Activated CD4-positive, alpha-beta memory T cell treated with anti-CD3 and anti-CD28 coated beads, Interleukin-2, amount 10 ng/mL, durations not matched to agents 7 days and 5 days (primary cell): Measurements from ENCODE around the gene ELAC1. TPM values are rescaled to one million over a fixed set of nuclear protein-coding genes. Genes with fewer than 3 reads are reported as not detected.

Experiments
- CTCF ChIA-PET: fragments of 350-600 bp; sonication (Branson Sonifier 250); formaldehyde crosslinking; loops from one replicate; lab custom pipeline; 2021; ENCODE audit warnings: antibody characterized with exemption, inconsistent platforms; lab: Charles Lee
- POLR2A ChIA-PET: fragments of 350-600 bp; sonication (Branson Sonifier 250); formaldehyde crosslinking; loops from one replicate; lab custom pipeline; 2021; ENCODE audit warnings: antibody characterized with exemption; lab: Charles Lee
- DNase-seq: peaks from one replicate; pipeline ENCODE4 v3.0.0-alpha.2; 2020
- H3K27ac Mint-ChIP-seq: one replicate; pipeline ENCODE4 v1.8.0; 2021; ENCODE audit warnings: mild to moderate bottlenecking, mixed read lengths
- H3K27me3 Mint-ChIP-seq: one replicate; pipeline ENCODE4 v1.8.0; 2021; ENCODE audit warnings: mixed read lengths
- H3K36me3 Mint-ChIP-seq: one replicate; pipeline ENCODE4 v1.8.0; 2021; ENCODE audit warnings: low read depth, mixed read lengths
- H3K4me1 Mint-ChIP-seq: one replicate; pipeline ENCODE4 v1.8.0; 2021; ENCODE audit warnings: mixed read lengths
- H3K4me3 Mint-ChIP-seq: one replicate; pipeline ENCODE4 v1.8.0; 2021; ENCODE audit warnings: mild to moderate bottlenecking, mixed read lengths
- H3K9me3 Mint-ChIP-seq: one replicate; pipeline ENCODE4 v1.8.0; 2021; ENCODE audit warnings: mixed read lengths
- total RNA-seq, 2 experiments: library from RNA; stranded (reverse); gene quantifications; one replicate each; pipeline ENCODE4 v1.2.3, GENCODE V29; 2021

Gene ELAC1
- total RNA-seq, 2 experiments from 2014 or later = 5.9 to 7.3 TPM

GRCh38 chr18:51010218-51010617, 42.4 kb downstream of the ELAC1 start:
- no peaks in the 10 kb centered on the region for H3K4me1 Mint-ChIP-seq
- H3K36me3 Mint-ChIP-seq = no peaks in the 10 kb centered on the region
- no peak overlapping the region for H3K4me3 Mint-ChIP-seq
- no peaks in the 10 kb centered on the region for H3K9me3 Mint-ChIP-seq
- H3K27me3 Mint-ChIP-seq = no peaks in the 10 kb centered on the region
- DNase-seq = no peak
- CTCF ChIA-PET = no interaction called here
- no peak overlapping the region for H3K27ac Mint-ChIP-seq
- POLR2A ChIA-PET = interaction anchor here (1.5 kb wide), 1 partner anchor 19 kb away, joined by 4 read pairs; the partner anchor contains the start of gene SMAD4

- Mint-ChIP-seq H3K27me3 (no peaks in the 10 kb centered on the region), H3K36me3 (no peaks in the 10 kb centered on the region), H3K4me1 (no peaks in the 10 kb centered on the region), H3K4me3 (no peak overlapping the region), H3K27ac (no peak overlapping the region), H3K9me3 (no peaks in the 10 kb centered on the region)
- ChIA-PET POLR2A (no interaction called here), CTCF (interaction anchor here (0.7 kb wide), 1 partner anchor 231 kb away, joined by 3 read pairs; no protein-coding TSS in a partner anchor)
- DNase-seq = no peak
Observed at GRCh38 chr18:51011709-51012108, 43.9 kb downstream of the ELAC1 start.

DNA sequence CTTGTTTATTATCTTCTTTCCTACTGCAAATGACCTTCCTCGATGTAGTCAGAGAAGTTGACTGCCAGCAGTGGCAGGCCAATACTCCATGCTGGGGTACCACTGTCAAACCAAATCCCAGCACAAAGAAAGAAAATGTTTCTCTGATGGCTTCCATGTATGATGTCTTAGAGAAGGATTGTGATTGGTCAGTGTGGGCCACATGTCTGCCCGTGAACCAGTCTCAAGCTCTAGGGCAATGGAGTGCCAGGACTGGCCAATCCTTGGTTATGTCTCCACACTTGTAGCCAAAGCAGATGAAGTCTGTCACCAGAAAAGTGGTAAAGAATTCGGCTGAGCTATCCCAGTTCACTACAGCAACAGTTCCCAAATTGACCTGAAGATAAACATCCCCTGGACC, 44.6 kb downstream of the ELAC1 start:
- CTCF ChIA-PET = no interaction called here
- Mint-ChIP-seq H3K27ac (no peak overlapping the region), H3K9me3 (no peaks in the 10 kb centered on the region), H3K4me1 (no peaks in the 10 kb centered on the region), H3K4me3 (no peak overlapping the region), H3K36me3 (no peaks in the 10 kb centered on the region), H3K27me3 (no peaks in the 10 kb centered on the region)
- POLR2A ChIA-PET = no interaction called here
- DNase-seq = no peak

GRCh38 chr18:51013259-51013658, 45.4 kb downstream of the ELAC1 start:
- no peak overlapping the region for H3K4me3 Mint-ChIP-seq
- no peaks in the 10 kb centered on the region for H3K9me3 Mint-ChIP-seq
- H3K27ac Mint-ChIP-seq = no peak overlapping the region
- no peaks in the 10 kb centered on the region for H3K27me3 Mint-ChIP-seq
- DNase-seq = no peak
- no peaks in the 10 kb centered on the region for H3K36me3 Mint-ChIP-seq
- ChIA-PET POLR2A (no interaction called here), CTCF (no interaction called here)
- H3K4me1 Mint-ChIP-seq = no peaks in the 10 kb centered on the region

DNA sequence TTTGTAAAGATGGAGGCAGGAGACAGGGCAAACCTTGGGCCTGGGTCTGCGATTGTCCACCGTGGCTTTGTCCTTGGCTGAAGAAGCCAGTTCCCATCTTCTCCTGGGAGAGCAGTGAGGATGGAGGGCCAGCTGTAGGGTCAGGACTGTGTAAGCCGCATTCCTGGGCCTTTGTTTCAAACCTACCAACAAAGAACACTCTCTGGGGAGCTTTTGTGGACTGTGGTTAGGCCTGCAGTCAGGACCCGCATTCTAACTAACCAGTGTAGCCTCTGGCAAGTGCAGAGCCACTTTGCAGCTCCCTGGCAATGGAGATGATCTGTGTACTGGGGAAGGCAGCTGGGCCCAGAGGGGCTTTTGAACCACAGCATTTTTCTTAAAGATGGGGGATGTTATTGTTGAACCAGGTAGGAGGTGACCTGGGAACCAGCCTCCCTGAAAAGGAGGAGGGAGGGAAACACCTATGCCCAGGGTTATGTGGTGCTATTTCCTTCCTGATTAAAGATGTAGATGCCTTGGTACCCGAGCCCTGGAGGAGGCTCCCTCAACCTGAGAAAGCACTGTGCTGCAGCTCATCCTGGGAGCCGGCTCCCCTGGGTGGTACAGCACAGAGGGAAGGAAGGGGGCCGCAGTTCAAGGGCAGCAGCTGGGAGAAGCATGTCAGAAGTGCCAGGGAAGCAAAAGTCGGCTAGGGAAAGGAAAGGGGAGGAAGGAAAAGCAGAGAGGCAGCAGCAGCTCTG, 49.5 kb downstream of the ELAC1 start:
- POLR2A ChIA-PET = interaction anchor here (1.3 kb wide), 1 partner anchor 12 kb away, joined by 3 read pairs; the partner anchor contains the start of gene SMAD4
- Mint-ChIP-seq H3K4me1 (no peaks in the 10 kb centered on the region), H3K4me3 (no peak overlapping the region), H3K36me3 (no peaks in the 10 kb centered on the region), H3K27me3 (no peaks in the 10 kb centered on the region), H3K9me3 (no peaks in the 10 kb centered on the region), H3K27ac (no peak overlapping the region)
- CTCF ChIA-PET = no interaction called here
- no peak for DNase-seq

- Mint-ChIP-seq H3K27me3 (no peaks in the 10 kb centered on the region), H3K9me3 (peaks cover 5% of the 10 kb centered on the region), H3K4me1 (no peaks in the 10 kb centered on the region), H3K4me3 (no peak overlapping the region), H3K27ac (no peak overlapping the region), H3K36me3 (peaks cover 6% of the 10 kb centered on the region)
- ChIA-PET POLR2A (interaction anchor here (1.4 kb wide), 1 partner anchor 52 kb away, joined by 5 read pairs; the partner anchor contains the start of gene ELAC1), CTCF (no interaction called here)
- no peak for DNase-seq
Observed at GRCh38 chr18:51020536-51020935, 52.7 kb downstream of the ELAC1 start.

DNA sequence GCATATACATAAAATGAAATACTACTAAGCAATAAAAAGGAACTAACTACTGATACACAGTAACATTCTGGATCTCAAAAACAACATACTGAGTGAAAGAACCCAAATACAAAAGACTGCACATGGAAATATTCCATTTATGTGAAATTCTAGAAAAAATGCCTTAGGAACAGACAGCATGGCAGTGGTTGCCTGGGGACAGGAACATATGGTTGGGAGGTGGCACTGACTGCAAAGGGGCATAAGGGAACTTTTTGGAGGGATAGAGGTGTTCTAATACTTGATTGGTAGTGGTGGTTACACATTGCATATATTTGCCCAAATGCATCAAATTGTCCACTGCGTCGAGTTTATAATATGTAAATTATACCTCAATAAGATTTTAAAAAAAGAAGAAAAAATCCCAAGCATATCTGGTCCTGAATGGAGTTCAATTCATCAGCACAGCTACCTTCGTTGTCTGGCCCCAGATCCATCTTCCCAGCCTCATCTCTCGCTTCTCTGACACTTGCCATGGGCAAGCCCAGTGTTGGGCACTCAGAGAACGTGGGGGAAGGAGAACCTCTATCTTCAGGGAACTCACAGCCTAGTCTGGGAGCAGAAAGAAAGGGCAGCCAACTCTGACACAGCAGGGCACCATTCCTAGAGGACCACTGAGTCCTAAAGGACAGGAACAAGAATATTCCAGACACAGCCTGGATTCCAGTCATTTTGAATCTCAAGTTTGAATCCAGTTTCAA, 53.6 kb downstream of the ELAC1 start:
- POLR2A ChIA-PET = interaction anchor here (1.4 kb wide), 1 partner anchor 53 kb away, joined by 5 read pairs; the partner anchor contains the start of gene ELAC1
- Mint-ChIP-seq H3K27me3 (no peaks in the 10 kb centered on the region), H3K36me3 (peaks cover 6% of the 10 kb centered on the region), H3K9me3 (peaks cover 5% of the 10 kb centered on the region), H3K4me1 (no peaks in the 10 kb centered on the region), H3K27ac (no peak overlapping the region), H3K4me3 (no peak overlapping the region)
- DNase-seq = no peak
- CTCF ChIA-PET = no interaction called here

DNA sequence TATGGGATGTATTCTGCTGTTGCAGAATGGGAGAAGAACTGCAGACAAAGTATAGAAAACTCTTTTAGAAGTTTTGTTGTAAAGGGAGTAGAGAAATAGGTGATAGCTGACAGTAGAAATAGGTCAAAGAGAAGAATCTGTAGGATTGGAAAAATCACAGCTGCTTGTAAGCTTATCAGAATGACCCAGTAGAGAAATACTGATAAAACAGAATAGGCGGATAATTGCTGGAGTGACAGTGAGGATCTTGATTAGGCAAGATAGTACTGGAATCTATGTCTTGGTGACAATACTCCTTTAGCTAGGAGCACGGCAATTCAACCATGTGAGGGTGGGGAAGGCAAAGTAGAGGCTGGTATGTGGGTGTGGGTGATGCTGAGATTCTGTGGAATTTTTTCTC, 57.7 kb downstream of the ELAC1 start:
- CTCF ChIA-PET = no interaction called here
- Mint-ChIP-seq H3K36me3 (peaks cover 24% of the 10 kb centered on the region), H3K27ac (no peak overlapping the region), H3K4me1 (peaks cover 28% of the 10 kb centered on the region), H3K9me3 (peaks cover 5% of the 10 kb centered on the region), H3K27me3 (no peaks in the 10 kb centered on the region), H3K4me3 (no peak overlapping the region)
- POLR2A ChIA-PET = interaction anchor here (0.7 to 1.4 kb wide), 2 partner anchors 145 to 147 kb away, joined by 3 to 4 read pairs; partner anchors contain the start of gene ME2
- DNase-seq = no peak

- peak; percentile 27 for DNase-seq
- H3K27me3 Mint-ChIP-seq = no peaks in the 10 kb centered on the region
- H3K4me1 Mint-ChIP-seq = peaks cover 52% of the 10 kb centered on the region
- peak overlapping the region; percentile 95 for H3K4me3 Mint-ChIP-seq
- ChIA-PET POLR2A (interaction anchor here (5.5 to 6.4 kb wide), 2 partner anchors 60 to 150 kb away, joined by 111 to 120 read pairs; partner anchors contain the start of genes ELAC1 and ME2), CTCF (interaction anchor here (1.4 to 3.2 kb wide), 3 partner anchors 23 to 150 kb away, joined by 4 to 11 read pairs (median 10); partner anchors contain the start of genes ELAC1 and ME2)
- H3K9me3 Mint-ChIP-seq = peaks cover 5% of the 10 kb centered on the region
- H3K36me3 Mint-ChIP-seq = peaks cover 41% of the 10 kb centered on the region
- no peak overlapping the region for H3K27ac Mint-ChIP-seq
Observed at GRCh38 chr18:51028201-51028805, 60.5 kb downstream of the ELAC1 start.

- Mint-ChIP-seq H3K27ac (peak overlapping the region; percentile 90), H3K4me3 (peak overlapping the region; percentile 95), H3K36me3 (peaks cover 41% of the 10 kb centered on the region), H3K27me3 (no peaks in the 10 kb centered on the region), H3K4me1 (peaks cover 60% of the 10 kb centered on the region), H3K9me3 (no peaks in the 10 kb centered on the region)
- ChIA-PET CTCF (interaction anchor here (1.0 to 3.2 kb wide), 5 partner anchors 22 to 151 kb away, joined by 3 to 12 read pairs (median 4); partner anchors contain the start of gene ME2), POLR2A (interaction anchor here (0.9 to 6.4 kb wide), 26 partner anchors 9 to 209 kb away, joined by 3 to 120 read pairs (median 6); partner anchors contain the start of genes ELAC1, ME2, MEX3C and MRO)
- DNase-seq = no peak
Observed at GRCh38 chr18:51029378-51029693, 61.5 kb downstream of the ELAC1 start.

DNA sequence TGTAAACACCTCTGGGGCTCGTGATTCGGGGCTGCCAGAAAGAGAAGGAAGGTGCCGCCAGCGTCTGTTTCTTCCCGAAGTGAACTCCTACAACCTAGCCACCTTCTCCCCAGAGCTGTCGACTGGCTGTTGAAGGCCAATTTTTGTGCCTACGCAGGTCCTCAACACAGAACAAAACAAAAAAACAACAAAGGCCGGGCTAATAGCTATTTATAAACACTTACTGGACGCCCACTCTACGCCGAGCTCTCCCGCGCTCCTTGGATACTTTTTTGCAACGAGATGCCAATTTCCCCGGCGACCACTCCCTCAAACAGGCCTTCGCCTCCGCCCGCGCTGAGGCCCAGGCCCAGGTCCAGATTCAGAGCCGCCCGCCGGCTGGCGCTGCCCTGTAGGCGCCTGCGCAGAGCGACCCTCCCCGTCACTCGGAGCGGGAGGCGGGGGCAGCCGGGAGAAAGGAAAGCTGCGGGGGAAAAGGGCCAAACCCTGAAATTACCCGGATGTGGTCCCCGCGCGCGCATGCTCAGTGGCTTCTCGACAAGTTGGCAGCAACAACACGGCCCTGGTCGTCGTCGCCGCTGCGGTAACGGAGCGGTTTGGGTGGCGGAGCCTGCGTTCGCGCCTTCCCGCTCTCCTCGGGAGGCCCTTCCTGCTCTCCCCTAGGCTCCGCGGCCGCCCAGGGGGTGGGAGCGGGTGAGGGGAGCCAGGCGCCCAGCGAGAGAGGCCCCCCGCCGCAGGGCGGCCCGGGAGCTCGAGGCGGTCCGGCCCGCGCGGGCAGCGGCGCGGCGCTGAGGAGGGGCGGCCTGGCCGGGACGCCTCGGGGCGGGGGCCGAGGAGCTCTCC, 62.1 kb downstream of the ELAC1 start, which contains the start of gene SMAD4:
TSS of gene SMAD4 (plus strand) at position 520 of the 843 bp plus-strand sequence. CDS start 16,834 bp downstream, outside the sequence.
- DNase-seq = peak; percentile 97
- H3K4me1 Mint-ChIP-seq = peaks cover 66% of the 10 kb centered on the region
- H3K36me3 Mint-ChIP-seq = peaks cover 47% of the 10 kb centered on the region
- CTCF ChIA-PET = interaction anchor here (1.0 to 3.2 kb wide), 6 partner anchors 21 to 209 kb away, joined by 3 to 12 read pairs (median 4); partner anchors contain the start of gene ME2
- H3K27ac Mint-ChIP-seq = peak within 1 kb of the TSS; percentile 90
- H3K4me3 Mint-ChIP-seq = peak within 1 kb of the TSS; percentile 98
- H3K9me3 Mint-ChIP-seq = no peaks in the 10 kb centered on the region
- POLR2A ChIA-PET = interaction anchor here (0.9 to 6.4 kb wide), 30 partner anchors 9 to 210 kb away, joined by 3 to 120 read pairs (median 5); partner anchors contain the start of genes ELAC1, ME2, MEX3C and MRO
- H3K27me3 Mint-ChIP-seq = no peaks in the 10 kb centered on the region
